GM12892 (cell line): Measurements from ENCODE around the gene PRODH2.

Experiments
- POLR2A ChIP-seq: IDR thresholded peaks from 2 replicates; pipeline ENCODE4 v1.6.1; 2011; ENCODE audit warnings: low read depth, low read length, control low read depth
- POLR2AphosphoS5 ChIP-seq: IDR thresholded peaks from 2 replicates; pipeline ENCODE4 v1.6.1; 2011; ENCODE audit warnings: low read depth, low read length, control low read depth
- TAF1 ChIP-seq: IDR thresholded peaks from 2 replicates; pipeline ENCODE4 v1.6.1; 2011; ENCODE audit warnings: low read depth, mild to moderate bottlenecking, control low read depth, low read length, borderline replicate concordance

- no peak for TF ChIP-seq POLR2A
- TF ChIP-seq POLR2AphosphoS5: no peak
- TF ChIP-seq TAF1: no peak
Measured at GRCh38 chr19:35797663-35798062, 15.0 kb downstream of the PRODH2 start.
